Heart left ventricle (tissue), 16 donors: ENCODE data around the gene RFX4. TPM values are rescaled to one million over a fixed set of nuclear protein-coding genes. Genes with fewer than 3 reads are reported as not detected.

Experiments
- ATAC-seq, 4 donors: fragments of 200-7000 bp; cut with Tn5 transposase; one replicate each; pipeline ENCODE4 v1.9.1; 2020 to 2022; ENCODE audit warnings: moderate library complexity in 4 of 4, mild to moderate bottlenecking in 3 of 4, moderate number of reproducible peaks in 1 of 4
- DNase-seq, 5 donors: peaks; one replicate each; pipeline ENCODE4 v3.0.0-alpha.2; 2020
- H3K27ac ChIP-seq, 12 donors: fragments of 200-600 bp; sonication (generic) in 4 of 12; one replicate each; pipeline versions ENCODE4 v1.5.0 to v1.8.0; 2016 to 2022; ENCODE audit warnings: mild to moderate bottlenecking in 2 of 12
- H3K27me3 ChIP-seq, 9 donors: fragments of 200-600 bp; sonication (generic) in 2 of 9; one replicate each; pipeline versions ENCODE4 v1.5.1 to v1.8.0; 2016 to 2022; ENCODE audit warnings: mild to moderate bottlenecking in 3 of 9
- H3K36me3 ChIP-seq, 9 donors: fragments of 200-600 bp; sonication (generic) in 2 of 9; one replicate each; pipeline versions ENCODE4 v1.5.0 to v1.8.0; 2018 to 2022; ENCODE audit warnings: mild to moderate bottlenecking in 2 of 9
- H3K4me1 ChIP-seq, 12 donors: fragments of 200-600 bp; sonication (generic) in 4 of 12; one replicate each; pipeline versions ENCODE4 v1.5.0 to v1.8.0; 2016 to 2022; ENCODE audit warnings: mild to moderate bottlenecking in 3 of 12
- H3K4me3 ChIP-seq, 12 donors: fragments of 200-600 bp; sonication (generic) in 4 of 12; one replicate each; pipeline versions ENCODE4 v1.5.0 to v1.8.0; 2017 to 2022; ENCODE audit warnings: mild to moderate bottlenecking in 9 of 12, moderate library complexity in 4 of 12
- H3K9me3 ChIP-seq, 12 donors: fragments of 200-600 bp; sonication (generic) in 4 of 12; one replicate each; pipeline versions ENCODE4 v1.5.0 to v1.8.0; 2016 to 2022; ENCODE audit warnings: mild to moderate bottlenecking in 1 of 12
- POLR2A ChIP-seq, 2 donors: fragments of 450-650 bp; IDR thresholded peaks; one replicate each; pipeline ENCODE4 v1.6.1; 2017; ENCODE audit warnings: antibody characterized with exemption in 2 of 2, mild to moderate bottlenecking in 2 of 2, moderate library complexity in 2 of 2
- WGBS, 4 donors: extraction: QIAGEN DNeasy Blood & Tissue Kit in 2 of 4; methylation state at CpG; one replicate each; pipeline versions ENCODE4 v1.1.5 to v1.1.7; 2013 to 2018; 5-methylcytosine and 5-hydroxymethylcytosine counted together
- intact Hi-C, 10 donors: fragments of 100-400 bp; cut with DNase I; formaldehyde crosslinking; loops; one replicate each; pipeline versions ENCODE4 v1.11.1 to v1.14.2; 2022
- polyA plus RNA-seq, 2 donors: library from polyadenylated mRNA; stranded (reverse); fragments of 200-250 nt; gene quantifications; one replicate each; pipeline ENCODE4 v1.2.3, GENCODE V29; 2013
- total RNA-seq, 9 donors: library from RNA; depleted of rRNA in 2 of 9; stranded (reverse); fragments of >200 nt in 2 of 9; fragmentation: NEBNext Ultra II Directional in 3 of 9; extraction: Animal tissue kit (Norgen Biotek cat#: 25700) in 3 of 9; gene quantifications; one replicate each; pipeline versions ENCODE4 v1.1.0 to v1.2.4, GENCODE V29; 2016 to 2023
- TF ChIP-seq, protein P1 (sequence below), 12 donors: fragments of 200-600 bp; sonication (generic) in 4 of 12; IDR thresholded peaks; one replicate each; pipeline versions ENCODE4 v1.5.0 to v1.8.0; 2018 to 2022; ENCODE audit warnings: antibody characterized with exemption in 12 of 12, mild to moderate bottlenecking in 5 of 12
- donor health status: ischemic (EF 13 %, LVEDD 7.1; RV severe dilation, severe dysfunction).
- donor health status: healthy with polysubstance abuse.
- donor health status: DM: no; HTN: yes; CAD: no.
- donor health status: DM: no; HTN: no; CAD: no.
- donor health status: ischemic (EF 25% LVEDD 6.9; RV normal size, moderate dysfunction).
- donor health status: ischemic (EF 25% LVEDD 5.7; RV mildly dilated, moderate dysfunction).
- donor health status: healthy.
- donor health status: DM: yes; HTN: yes; CAD: no.
- donor health status: ischemic (EF 35%, LVEDD 5.7; RV mildly dilated, moderate dysfunction).
- donor health status: nonischemic (EF 11% LVEDD 7.7; RV severe dilation, severe dysfunction).
- donor health status: DM: yes; HTN: yes; CAD: no.
- donor health status: PGD.
- donor health status: ischemic (EF 29% LVEDD 5.4; RV normal size, mild dysfunction).
- donor health status: nonischemic (EF 23%, LVEDD 6.1; RV moderate dilation, normal function).

Gene RFX4
- total and polyA plus RNA-seq, 11 donors: 0.09 TPM; not detected in 9

DNA sequence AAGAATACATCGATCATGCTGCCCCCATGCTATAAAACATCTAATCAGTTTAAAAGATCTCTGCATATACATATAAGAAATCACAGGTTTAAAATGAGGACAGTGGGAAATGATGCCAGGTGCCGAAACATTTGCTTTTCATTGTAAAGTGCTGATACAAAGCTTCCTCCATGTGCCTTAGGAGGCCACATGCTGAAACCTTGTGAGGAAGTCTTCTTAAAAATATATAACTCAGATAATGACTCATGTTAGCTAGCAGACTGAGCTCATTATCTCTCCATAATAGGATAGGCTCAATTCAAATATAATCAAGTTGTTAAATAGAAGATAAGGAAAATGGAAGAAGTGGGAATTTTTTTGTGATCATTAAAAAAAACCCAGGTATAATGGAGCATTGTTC, 65.9 kb downstream of the RFX4 start:
- WGBS, 4 donors: 73 to 90% (median 83%) methylated on average over 2 of the region's 2 CpGs
- no peak overlapping the region for H3K4me3 ChIP-seq
- TF ChIP-seq, protein P1, sequence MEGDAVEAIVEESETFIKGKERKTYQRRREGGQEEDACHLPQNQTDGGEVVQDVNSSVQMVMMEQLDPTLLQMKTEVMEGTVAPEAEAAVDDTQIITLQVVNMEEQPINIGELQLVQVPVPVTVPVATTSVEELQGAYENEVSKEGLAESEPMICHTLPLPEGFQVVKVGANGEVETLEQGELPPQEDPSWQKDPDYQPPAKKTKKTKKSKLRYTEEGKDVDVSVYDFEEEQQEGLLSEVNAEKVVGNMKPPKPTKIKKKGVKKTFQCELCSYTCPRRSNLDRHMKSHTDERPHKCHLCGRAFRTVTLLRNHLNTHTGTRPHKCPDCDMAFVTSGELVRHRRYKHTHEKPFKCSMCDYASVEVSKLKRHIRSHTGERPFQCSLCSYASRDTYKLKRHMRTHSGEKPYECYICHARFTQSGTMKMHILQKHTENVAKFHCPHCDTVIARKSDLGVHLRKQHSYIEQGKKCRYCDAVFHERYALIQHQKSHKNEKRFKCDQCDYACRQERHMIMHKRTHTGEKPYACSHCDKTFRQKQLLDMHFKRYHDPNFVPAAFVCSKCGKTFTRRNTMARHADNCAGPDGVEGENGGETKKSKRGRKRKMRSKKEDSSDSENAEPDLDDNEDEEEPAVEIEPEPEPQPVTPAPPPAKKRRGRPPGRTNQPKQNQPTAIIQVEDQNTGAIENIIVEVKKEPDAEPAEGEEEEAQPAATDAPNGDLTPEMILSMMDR (IDR thresholded peaks at IDR 0.05): no peak
- TF ChIP-seq POLR2A (IDR thresholded peaks at IDR 0.05): no peak
- DNase-seq (no peak), ATAC-seq (no peak)
- intact Hi-C loops: no loop called here
- peaks cover 0 to 5% (median 0%) of the 10 kb centered on the region in 12 donors for H3K4me1 ChIP-seq
- H3K9me3 ChIP-seq: no peaks in the 10 kb centered on the region
- H3K36me3 ChIP-seq: no peaks in the 10 kb centered on the region
- H3K27me3 ChIP-seq: no peaks in the 10 kb centered on the region
- H3K27ac ChIP-seq: no peak overlapping the region

DNA sequence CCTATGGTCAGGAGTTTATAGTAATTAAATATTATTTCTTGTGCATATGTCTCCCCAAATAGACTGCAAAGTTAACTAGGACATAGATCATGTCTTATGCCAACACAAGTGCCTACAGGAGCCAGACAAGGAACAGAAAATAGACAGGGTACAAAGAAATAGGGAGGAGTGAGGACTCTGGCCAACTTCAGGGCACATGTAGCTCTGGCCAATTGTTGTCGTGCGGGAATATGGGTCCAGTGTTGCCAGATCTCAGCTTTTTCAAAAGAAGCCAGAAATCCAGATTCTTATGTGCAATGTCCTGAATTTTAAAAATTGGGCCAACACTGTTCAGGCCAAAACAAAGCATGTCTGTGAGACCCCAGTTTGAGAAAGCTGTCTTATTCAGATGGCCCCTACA, 68.7 kb downstream of the RFX4 start:
- DNase-seq (no peak), ATAC-seq (no peak)
- no peaks in the 10 kb centered on the region for H3K9me3 ChIP-seq
- no peak for TF ChIP-seq POLR2A (IDR thresholded peaks at IDR 0.05)
- TF ChIP-seq, protein P1 (IDR thresholded peaks at IDR 0.05): no peak
- H3K27ac ChIP-seq: no peak overlapping the region
- H3K36me3 ChIP-seq: no peaks in the 10 kb centered on the region
- no peaks in the 10 kb centered on the region for H3K27me3 ChIP-seq
- intact Hi-C loops: no loop called here
- 85 to 100% (median 95%) methylated on average over 2 of the region's 2 CpGs for WGBS, 4 donors
- H3K4me3 ChIP-seq: no peak overlapping the region
- no peaks in the 10 kb centered on the region for H3K4me1 ChIP-seq

DNA sequence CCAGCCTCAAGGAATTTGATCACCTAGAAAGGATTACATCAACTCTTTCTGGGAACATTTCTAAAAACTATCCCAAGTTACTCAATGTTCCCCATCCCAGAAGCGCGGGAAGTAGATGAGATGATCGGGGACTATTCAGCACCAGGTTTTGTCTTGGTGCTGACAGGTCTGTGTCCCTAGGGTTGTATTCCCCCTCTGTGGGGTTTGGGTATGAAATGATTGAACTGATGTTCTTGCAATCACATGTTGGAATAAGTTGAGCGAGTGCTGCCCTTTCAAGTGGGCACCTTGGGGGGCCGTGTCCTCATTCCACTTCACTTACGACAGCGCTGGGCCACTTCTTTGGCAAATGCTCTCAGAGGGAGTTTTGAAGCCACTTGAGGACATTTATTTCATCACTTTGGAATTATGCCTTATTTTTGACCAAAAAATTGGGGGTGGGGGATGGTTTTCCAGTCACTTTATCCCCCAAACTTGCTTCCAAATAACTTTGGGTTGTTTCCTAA, 69.8 kb downstream of the RFX4 start:
- ATAC-seq (no peak), DNase-seq (no peak)
- 91 to 97% (median 94%) methylated on average over 7 of the region's 7 CpGs for WGBS, 4 donors
- intact Hi-C loops: no loop called here
- H3K9me3 ChIP-seq: no peaks in the 10 kb centered on the region
- H3K27ac ChIP-seq: no peak overlapping the region
- H3K4me3 ChIP-seq: no peak overlapping the region
- H3K4me1 ChIP-seq: no peaks in the 10 kb centered on the region
- no peaks in the 10 kb centered on the region for H3K36me3 ChIP-seq
- TF ChIP-seq POLR2A (IDR thresholded peaks at IDR 0.05): no peak
- H3K27me3 ChIP-seq: no peaks in the 10 kb centered on the region

DNA sequence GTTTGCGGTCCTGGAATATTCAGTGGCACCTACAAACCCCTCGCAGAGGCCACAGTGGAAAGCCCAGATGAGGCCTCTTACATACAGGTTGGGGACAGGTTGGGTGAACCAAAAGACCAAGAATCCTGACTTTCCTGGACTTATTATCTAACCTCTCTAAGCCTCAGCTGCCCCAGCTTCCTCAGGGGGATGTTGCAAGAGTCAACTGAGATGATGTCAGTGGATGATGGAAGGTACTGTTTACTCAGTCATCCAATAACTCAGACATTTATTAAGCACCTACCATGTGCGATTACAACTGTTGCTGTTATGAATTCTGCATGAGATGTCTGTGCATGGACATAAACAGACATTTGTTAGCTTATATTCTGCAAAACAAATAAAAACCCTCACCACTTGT, 72.8 kb downstream of the RFX4 start:
- Histone ChIP-seq H3K9me3 (peaks cover 0 to 5% (median 0%) of the 10 kb centered on the region in 12 donors), H3K4me3 (no peak overlapping the region), H3K4me1 (no peaks in the 10 kb centered on the region), H3K36me3 (no peaks in the 10 kb centered on the region), H3K27ac (no peak overlapping the region), H3K27me3 (peaks cover 0 to 9% (median 0%) of the 10 kb centered on the region in 9 donors)
- no peak for TF ChIP-seq POLR2A (IDR thresholded peaks at IDR 0.05)
- TF ChIP-seq, protein P1 (IDR thresholded peaks at IDR 0.05): no peak
- intact Hi-C loops: no loop called here
- DNase-seq (no peak), ATAC-seq (no peak)
- 62 to 92% (median 87%) methylated on average over 3 of the region's 3 CpGs for WGBS, 4 donors

DNA sequence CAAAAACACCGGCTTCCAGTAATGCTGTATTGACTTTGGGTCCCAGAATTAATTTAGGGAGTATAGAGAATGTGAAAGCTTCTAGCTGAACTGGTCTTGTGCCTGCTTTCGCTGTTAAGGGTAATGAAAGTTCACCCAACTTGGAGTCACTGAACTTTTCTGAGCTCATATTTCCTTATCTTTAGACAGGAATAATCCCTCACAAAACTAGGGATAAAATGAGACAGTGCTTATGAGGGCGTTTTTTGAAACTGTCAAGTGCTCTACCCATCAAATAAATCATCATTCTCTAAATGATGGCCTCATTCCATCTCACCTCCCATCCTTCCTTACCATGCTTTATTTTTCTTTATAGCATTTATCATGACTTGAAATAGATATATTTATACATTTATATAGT, 74.7 kb downstream of the RFX4 start:
- H3K36me3 ChIP-seq: no peaks in the 10 kb centered on the region
- no peak for ATAC-seq
- 64 to 76% (median 71%) methylated on average over 3 of the region's 3 CpGs for WGBS, 4 donors
- DNase-seq: no peak
- H3K27me3 ChIP-seq: peaks cover 0 to 9% (median 0%) of the 10 kb centered on the region in 9 donors
- H3K4me3 ChIP-seq: no peak overlapping the region
- TF ChIP-seq, protein P1 (IDR thresholded peaks at IDR 0.05): no peak
- no peak for TF ChIP-seq POLR2A (IDR thresholded peaks at IDR 0.05)
- no peaks in the 10 kb centered on the region for H3K4me1 ChIP-seq
- no peak overlapping the region for H3K27ac ChIP-seq
- intact Hi-C loops: no loop called here
- peaks cover 0 to 23% (median 0%) of the 10 kb centered on the region in 12 donors for H3K9me3 ChIP-seq
